DOHH2 (cell line): ENCODE data around the gene PITPNC1.

Experiments used
- H3F3A ChIP-seq: fragments of 200-600 bp; sonication (generic), shearing (Covaris generic); 2 replicates; pipeline ENCODE4 v1.6.0; 2016; ENCODE audit warnings: antibody characterized with exemption, mild to moderate bottlenecking; ENCODE audit not compliant: control insufficient read depth, insufficient read depth
- H3K27ac ChIP-seq: fragments of 200-600 bp; sonication (generic); 2 replicates; pipeline ENCODE4 v1.5.1; 2014; ENCODE audit warnings: low read depth, mild to moderate bottlenecking, low read length, moderate library complexity
- H3K27me3 ChIP-seq: fragments of 200-600 bp; sonication (generic); 2 replicates; pipeline ENCODE4 v1.6.1; 2014; ENCODE audit warnings: mild to moderate bottlenecking, low read length, mixed read lengths; ENCODE audit not compliant: control insufficient read depth
- H3K36me3 ChIP-seq: fragments of 200-600 bp; sonication (generic); 2 replicates; pipeline ENCODE4 v1.6.1; 2014; ENCODE audit warnings: mild to moderate bottlenecking, low read length, moderate library complexity, mixed read lengths; ENCODE audit not compliant: control insufficient read depth
- H3K4me1 ChIP-seq: fragments of 200-600 bp; sonication (generic); 2 replicates; pipeline ENCODE4 v1.6.1; 2014; ENCODE audit warnings: mild to moderate bottlenecking, low read length, mixed read lengths; ENCODE audit not compliant: control insufficient read depth
- H3K4me2 ChIP-seq: fragments of 200-600 bp; sonication (generic); 2 replicates; pipeline ENCODE4 v1.6.0; 2014; ENCODE audit warnings: mild to moderate bottlenecking, low read length, moderate library complexity
- H3K4me3 ChIP-seq: fragments of 200-600 bp; sonication (generic); 2 replicates; pipeline ENCODE4 v1.5.1; 2014; ENCODE audit warnings: mild to moderate bottlenecking, low read length, mixed read lengths
- H3K79me2 ChIP-seq: fragments of 200-600 bp; sonication (generic); 2 replicates; pipeline ENCODE4 v1.6.1; 2014; ENCODE audit warnings: mild to moderate bottlenecking, low read length, mixed read lengths; ENCODE audit not compliant: control insufficient read depth
- H3K9me2 ChIP-seq: fragments of 200-600 bp; sonication (generic); replicated peaks from 2 replicates; pipeline ENCODE4 v1.6.1; 2014; ENCODE audit warnings: mild to moderate bottlenecking, low read length, mixed read lengths; ENCODE audit not compliant: control insufficient read depth
- H3K9me3 ChIP-seq: fragments of 200-600 bp; sonication (generic); 2 replicates; pipeline ENCODE4 v1.6.1; 2014; ENCODE audit warnings: antibody characterized with exemption, low read length, mixed read lengths; ENCODE audit not compliant: control insufficient read depth, insufficient read depth
- H4K20me1 ChIP-seq: fragments of 200-600 bp; sonication (generic); 2 replicates; pipeline ENCODE4 v1.6.0; 2014; ENCODE audit warnings: low read depth, mild to moderate bottlenecking, antibody characterized with exemption, low read length, moderate library complexity; ENCODE audit not compliant: control insufficient read depth, insufficient read depth
- CTCF ChIP-seq: fragments of 200-600 bp; sonication (generic); IDR thresholded peaks from one replicate; pipeline ENCODE4 v1.5.1; 2014; ENCODE audit warnings: antibody characterized with exemption, mild to moderate bottlenecking, low read depth, low read length; ENCODE audit not compliant: poor library complexity, severe bottlenecking
- EZH2phosphoT487 ChIP-seq: fragments of 200-600 bp; sonication (generic); IDR thresholded peaks from 2 replicates; pipeline ENCODE4 v1.6.1; 2017; ENCODE audit warnings: borderline replicate concordance, mild to moderate bottlenecking, antibody characterized with exemption, low read length, moderate library complexity, mixed read lengths

PITPNC1 gene

GRCh38 chr17:67685351-67685750 lies 308.3 kb downstream of the PITPNC1 start:
- Histone ChIP-seq H4K20me1 (no peaks in the 10 kb centered on the region), H3K27me3 (no peaks in the 10 kb centered on the region), H3K79me2 (no peaks in the 10 kb centered on the region), H3K27ac (no peak overlapping the region), H3K4me1 (peaks cover 21% of the 10 kb centered on the region), H3F3A (no peaks in the 10 kb centered on the region), H3K36me3 (no peaks in the 10 kb centered on the region), H3K4me2 (no peak overlapping the region), H3K9me3 (no peaks in the 10 kb centered on the region), H3K4me3 (no peak overlapping the region), H3K9me2 (no peaks in the 10 kb centered on the region)
- TF ChIP-seq CTCF (no peak), EZH2phosphoT487 (no peak)

- Histone ChIP-seq H3K4me2 (no peak overlapping the region), H3K4me1 (peaks cover 12% of the 10 kb centered on the region), H3F3A (no peaks in the 10 kb centered on the region), H3K9me3 (no peaks in the 10 kb centered on the region), H3K9me2 (no peaks in the 10 kb centered on the region), H3K36me3 (no peaks in the 10 kb centered on the region), H3K27ac (no peak overlapping the region), H3K27me3 (no peaks in the 10 kb centered on the region), H3K4me3 (no peak overlapping the region), H4K20me1 (no peaks in the 10 kb centered on the region), H3K79me2 (no peaks in the 10 kb centered on the region)
- TF ChIP-seq EZH2phosphoT487 (no peak), CTCF (no peak)
Measured at GRCh38 chr17:67686241-67686640, 309.2 kb downstream of the PITPNC1 start.

GRCh38 chr17:67687511-67687910 lies 310.4 kb downstream of the PITPNC1 start:
- H3K9me2 ChIP-seq = no peaks in the 10 kb centered on the region
- TF ChIP-seq CTCF (no peak), EZH2phosphoT487 (no peak)
- no peaks in the 10 kb centered on the region for H3K9me3 ChIP-seq

More at GRCh38 chr17:67687511-67687910, 310.4 kb downstream of the PITPNC1 start:
- no peak overlapping the region for H3K4me2 ChIP-seq
- H3F3A ChIP-seq = no peaks in the 10 kb centered on the region
- H3K4me3 ChIP-seq = no peak overlapping the region
- peaks cover 9% of the 10 kb centered on the region for H3K4me1 ChIP-seq
- no peaks in the 10 kb centered on the region for H3K79me2 ChIP-seq
- H3K36me3 ChIP-seq = no peaks in the 10 kb centered on the region
- H3K27ac ChIP-seq = no peak overlapping the region
- H4K20me1 ChIP-seq = no peaks in the 10 kb centered on the region
- no peaks in the 10 kb centered on the region for H3K27me3 ChIP-seq
